Neural cell (in vitro differentiated cells): ENCODE measurements around the gene TMEM240. TPM values are rescaled to one million over a fixed set of nuclear protein-coding genes. Genes with fewer than 3 reads are reported as not detected.

ENCODE experiments used
- H2AFZ ChIP-seq: fragments of 200-600, 300-800 bp; sonication (generic), shearing (Covaris generic); 2 replicates; pipeline ENCODE4 v1.6.0; 2014; ENCODE audit warnings: low read depth, mild to moderate bottlenecking, antibody characterized with exemption, low read length, moderate library complexity
- H3F3A ChIP-seq: fragments of 200-600 bp; shearing (Covaris generic); 2 replicates; pipeline ENCODE4 v1.6.1; 2016; ENCODE audit warnings: mild to moderate bottlenecking, moderate library complexity, mixed read lengths, antibody characterized with exemption, low read length; ENCODE audit not compliant: insufficient read depth, poor library complexity, severe bottlenecking
- H3K27ac ChIP-seq: fragments of 200-600, 300-800 bp; sonication (generic), shearing (Covaris generic); 2 replicates; pipeline ENCODE4 v1.5.1; 2014; ENCODE audit warnings: mild to moderate bottlenecking, low read length, moderate library complexity
- H3K27me3 ChIP-seq: fragments of 300-800, 200-600 bp; sonication (generic), shearing (Covaris generic); 2 replicates; pipeline ENCODE4 v1.6.0; 2014; ENCODE audit warnings: mild to moderate bottlenecking, low read depth, low read length, moderate library complexity; ENCODE audit not compliant: insufficient read depth
- H3K36me3 ChIP-seq: fragments of 300-800, 200-600 bp; sonication (generic), shearing (Covaris generic); 2 replicates; pipeline ENCODE4 v1.5.1; 2014; ENCODE audit warnings: mild to moderate bottlenecking, antibody characterized with exemption, low read length, moderate library complexity; ENCODE audit not compliant: insufficient read depth
- H3K4me2 ChIP-seq: fragments of 300-800, 200-600 bp; sonication (generic), shearing (Covaris generic); 2 replicates; pipeline ENCODE4 v1.6.0; 2014; ENCODE audit warnings: mild to moderate bottlenecking, low read length
- H3K4me3 ChIP-seq: fragments of 300-800, 200-600 bp; sonication (generic), shearing (Covaris generic); 2 replicates; pipeline ENCODE4 v1.5.1; 2014; ENCODE audit warnings: mild to moderate bottlenecking, low read length, moderate library complexity
- H3K79me2 ChIP-seq: fragments of 200-600 bp; shearing (Covaris generic); replicated peaks from 2 replicates; pipeline ENCODE4 v1.6.0; 2014; ENCODE audit warnings: mild to moderate bottlenecking, low read length, moderate library complexity; ENCODE audit not compliant: insufficient read depth
- H3K9ac ChIP-seq: fragments of 300-800, 200-600 bp; sonication (generic), shearing (Covaris generic); 2 replicates; pipeline ENCODE4 v1.6.1; 2016; ENCODE audit warnings: mild to moderate bottlenecking, low read length, mixed read lengths
- H3K9me2 ChIP-seq: fragments of 200-600 bp; shearing (Covaris generic); 2 replicates; pipeline ENCODE4 v1.6.1; 2016; ENCODE audit warnings: mild to moderate bottlenecking, low read length, mixed read lengths; ENCODE audit not compliant: insufficient read depth
- H3K9me3 ChIP-seq: fragments of 200-600, 300-800 bp; sonication (generic), shearing (Covaris generic); 2 replicates; pipeline ENCODE4 v1.6.1; 2016; ENCODE audit warnings: mild to moderate bottlenecking, mixed run types, low read length, moderate library complexity, mixed read lengths
- H4K20me1 ChIP-seq: fragments of 200-600 bp; shearing (Covaris generic); 2 replicates; pipeline ENCODE4 v1.6.1; 2016; ENCODE audit warnings: mild to moderate bottlenecking, mixed run types; ENCODE audit not compliant: insufficient read depth
- EP300 ChIP-seq: fragments of 450-650 bp; conservative IDR thresholded peaks from 2 replicates; pipeline ENCODE4 v1.6.1; 2014; ENCODE audit warnings: antibody characterized with exemption, mild to moderate bottlenecking, moderate library complexity; ENCODE audit not compliant: poor library complexity, severe bottlenecking
- EZH2 ChIP-seq: fragments of 200-600, 300-800 bp; shearing (Covaris generic), sonication (generic); IDR thresholded peaks from 2 replicates; pipeline ENCODE4 v1.6.1; 2014; ENCODE audit warnings: antibody characterized with exemption, low read length, borderline replicate concordance, mild to moderate bottlenecking; ENCODE audit not compliant: insufficient read depth, poor library complexity, severe bottlenecking
- MXI1 ChIP-seq: fragments of 450-650 bp; conservative IDR thresholded peaks from 2 replicates; pipeline ENCODE4 v1.6.1; 2014; ENCODE audit warnings: antibody characterized with exemption, mild to moderate bottlenecking; ENCODE audit not compliant: poor library complexity, severe bottlenecking
- POLR2AphosphoS5 ChIP-seq: IDR thresholded peaks from 2 replicates; pipeline ENCODE4 v1.6.1; 2012
- RAD21 ChIP-seq: fragments of 450-650 bp; conservative IDR thresholded peaks from 2 replicates; pipeline ENCODE4 v1.6.1; 2014; ENCODE audit warnings: antibody characterized with exemption, mild to moderate bottlenecking, moderate library complexity
- REST ChIP-seq: IDR thresholded peaks from 2 replicates; pipeline ENCODE4 v1.6.1; 2012; ENCODE audit warnings: borderline replicate concordance
- SMC3 ChIP-seq: fragments of 450-650 bp; conservative IDR thresholded peaks from 2 replicates; pipeline ENCODE4 v1.6.1; 2014; ENCODE audit warnings: antibody characterized with exemption, mild to moderate bottlenecking, moderate library complexity; ENCODE audit not compliant: poor library complexity
- TAF1 ChIP-seq: IDR thresholded peaks from 2 replicates; pipeline ENCODE4 v1.6.1; 2012; ENCODE audit warnings: low read depth
- polyA plus RNA-seq: library from polyadenylated mRNA; depleted of rRNA; stranded (reverse); fragments of >200 nt; gene quantifications from 2 replicates; pipeline ENCODE4 v1.2.3, GENCODE V29; 2014
- TF ChIP-seq, protein P1 (sequence below): fragments of 450-650 bp; IDR thresholded peaks from 2 replicates; pipeline ENCODE4 v1.5.1; 2014; ENCODE audit warnings: antibody characterized with exemption, mild to moderate bottlenecking, moderate library complexity; ENCODE audit not compliant: poor library complexity, severe bottlenecking

TMEM240 gene
- polyA plus RNA-seq, 1 donor from 2014 or later = 46.7 TPM

DNA sequence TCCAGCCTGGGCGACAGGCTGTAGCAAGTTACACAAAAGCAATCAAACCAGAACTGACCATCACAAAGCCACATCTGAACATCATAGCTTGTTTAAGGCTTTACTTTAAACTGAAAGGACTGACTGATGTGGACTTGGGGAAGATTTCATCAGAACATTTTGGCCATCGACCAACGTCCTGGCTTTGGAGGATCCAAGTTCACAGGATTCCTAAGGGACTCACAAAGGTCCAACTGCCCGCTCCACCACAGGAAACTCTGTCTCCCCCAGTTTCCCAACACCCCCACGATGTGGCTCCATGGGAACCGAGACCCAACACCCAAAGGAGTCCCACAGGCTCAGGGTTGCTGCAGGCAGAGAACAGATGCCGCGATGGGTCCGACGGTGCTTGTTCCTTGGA lies 24.9 kb upstream of the TMEM240 start:
- H3K4me3 ChIP-seq = no peak overlapping the region
- H3K36me3 ChIP-seq = peaks cover 7% of the 10 kb centered on the region
- H3K9ac ChIP-seq = no peak overlapping the region
- no peaks in the 10 kb centered on the region for H3K9me2 ChIP-seq
- H2AFZ ChIP-seq = no peak overlapping the region
- H4K20me1 ChIP-seq = peaks cover 8% of the 10 kb centered on the region
- no peaks in the 10 kb centered on the region for H3K9me3 ChIP-seq
- no peaks in the 10 kb centered on the region for H3F3A ChIP-seq
- H3K79me2 ChIP-seq = peaks cover 52% of the 10 kb centered on the region
- no peaks in the 10 kb centered on the region for H3K27me3 ChIP-seq
- no peak for TF ChIP-seq POLR2AphosphoS5
- TF ChIP-seq, protein P1, sequence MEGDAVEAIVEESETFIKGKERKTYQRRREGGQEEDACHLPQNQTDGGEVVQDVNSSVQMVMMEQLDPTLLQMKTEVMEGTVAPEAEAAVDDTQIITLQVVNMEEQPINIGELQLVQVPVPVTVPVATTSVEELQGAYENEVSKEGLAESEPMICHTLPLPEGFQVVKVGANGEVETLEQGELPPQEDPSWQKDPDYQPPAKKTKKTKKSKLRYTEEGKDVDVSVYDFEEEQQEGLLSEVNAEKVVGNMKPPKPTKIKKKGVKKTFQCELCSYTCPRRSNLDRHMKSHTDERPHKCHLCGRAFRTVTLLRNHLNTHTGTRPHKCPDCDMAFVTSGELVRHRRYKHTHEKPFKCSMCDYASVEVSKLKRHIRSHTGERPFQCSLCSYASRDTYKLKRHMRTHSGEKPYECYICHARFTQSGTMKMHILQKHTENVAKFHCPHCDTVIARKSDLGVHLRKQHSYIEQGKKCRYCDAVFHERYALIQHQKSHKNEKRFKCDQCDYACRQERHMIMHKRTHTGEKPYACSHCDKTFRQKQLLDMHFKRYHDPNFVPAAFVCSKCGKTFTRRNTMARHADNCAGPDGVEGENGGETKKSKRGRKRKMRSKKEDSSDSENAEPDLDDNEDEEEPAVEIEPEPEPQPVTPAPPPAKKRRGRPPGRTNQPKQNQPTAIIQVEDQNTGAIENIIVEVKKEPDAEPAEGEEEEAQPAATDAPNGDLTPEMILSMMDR = no peak
- TF ChIP-seq RAD21 = no peak
- TF ChIP-seq EP300 = no peak
- no peak overlapping the region for H3K4me2 ChIP-seq
- no peak overlapping the region for H3K27ac ChIP-seq

- Histone ChIP-seq H3K9me2 (no peaks in the 10 kb centered on the region), H3K36me3 (peaks cover 7% of the 10 kb centered on the region), H3K9ac (no peak overlapping the region), H3K4me2 (no peak overlapping the region), H3F3A (no peaks in the 10 kb centered on the region), H2AFZ (no peak overlapping the region), H3K27ac (no peak overlapping the region), H3K9me3 (no peaks in the 10 kb centered on the region), H4K20me1 (peaks cover under 1% of the 10 kb centered on the region), H3K79me2 (peaks cover 41% of the 10 kb centered on the region), H3K27me3 (no peaks in the 10 kb centered on the region), H3K4me3 (no peak overlapping the region)
- TF ChIP-seq EP300 (no peak), MXI1 (no peak), TAF1 (no peak), RAD21 (no peak), POLR2AphosphoS5 (no peak), EZH2 (no peak)
Observed at GRCh38 chr1:1564268-1564667, 23.8 kb upstream of the TMEM240 start.

DNA sequence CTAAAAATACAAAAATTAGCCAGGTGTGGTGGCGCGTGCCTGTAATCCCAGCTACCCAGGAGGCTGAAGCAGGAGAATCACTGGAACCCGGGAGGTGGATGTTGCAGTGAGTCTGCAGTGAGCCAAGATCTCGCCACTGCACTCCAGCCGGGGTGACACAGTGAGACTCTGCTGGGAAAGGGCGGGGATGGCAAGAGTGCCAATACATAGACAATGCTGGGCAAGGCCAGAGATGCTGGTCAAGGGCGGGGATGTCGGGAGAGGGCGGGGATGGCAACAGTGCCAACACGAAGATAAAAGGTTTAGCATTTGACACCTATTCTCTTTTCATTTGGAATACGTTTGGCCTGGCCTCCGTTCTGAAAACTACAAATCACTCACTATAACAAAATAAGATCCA lies 23.3 kb upstream of the TMEM240 start:
- Histone ChIP-seq H3K4me2 (no peak overlapping the region), H3K9me2 (no peaks in the 10 kb centered on the region), H3K79me2 (peaks cover 37% of the 10 kb centered on the region), H2AFZ (no peak overlapping the region), H3K36me3 (peaks cover 7% of the 10 kb centered on the region), H3K27me3 (no peaks in the 10 kb centered on the region), H3K9ac (no peak overlapping the region), H3K9me3 (no peaks in the 10 kb centered on the region), H4K20me1 (no peaks in the 10 kb centered on the region), H3K4me3 (no peak overlapping the region), H3F3A (no peaks in the 10 kb centered on the region), H3K27ac (no peak overlapping the region)
- TF ChIP-seq RAD21 (no peak), MXI1 (no peak), TAF1 (no peak), REST (no peak), POLR2AphosphoS5 (no peak), SMC3 (no peak)
